Hepatocyte (in vitro differentiated cells): ENCODE results near the gene GSX2. TPM values are rescaled to one million over a fixed set of nuclear protein-coding genes. Genes with fewer than 3 reads are reported as not detected.
A peak's percentile ranks its signal among the peaks of the same experiment; 100 is the strongest.
"Not testable (repeated sequence)": the region's sequence is repeated elsewhere in the genome, so short reads cannot be mapped to it uniquely, and the experiment has no call there.

Experiments
- DNase-seq: peaks from one replicate; pipeline ENCODE4 v3.0.0-alpha.2; 2016; ENCODE audit warnings: low spot score
- H2AFZ ChIP-seq: fragments of 200-600 bp; sonication (generic); 2 replicates; pipeline ENCODE4 v1.6.0; 2016; ENCODE audit warnings: antibody characterized with exemption, mild to moderate bottlenecking
- H3K27ac ChIP-seq: fragments of 200-600 bp; sonication (generic); 2 replicates; pipeline ENCODE4 v1.5.1; 2016; ENCODE audit warnings: mild to moderate bottlenecking
- H3K27me3 ChIP-seq: fragments of 200-600 bp; sonication (generic); 2 replicates; pipeline ENCODE4 v1.6.1; 2016
- H3K36me3 ChIP-seq: fragments of 200-600 bp; sonication (generic); replicated peaks from 2 replicates; pipeline ENCODE4 v1.5.1; 2016; ENCODE audit warnings: low read depth; ENCODE audit not compliant: insufficient read depth
- H3K4me1 ChIP-seq: fragments of 200-600 bp; sonication (generic); 2 replicates; pipeline ENCODE4 v1.5.1; 2016; ENCODE audit warnings: mild to moderate bottlenecking, moderate library complexity; ENCODE audit not compliant: insufficient read depth
- H3K4me2 ChIP-seq: fragments of 200-600 bp; sonication (generic); 2 replicates; pipeline ENCODE4 v1.6.0; 2016
- H3K4me3 ChIP-seq: fragments of 200-600 bp; sonication (generic); 2 replicates; pipeline ENCODE4 v1.5.1; 2016; ENCODE audit warnings: mild to moderate bottlenecking
- H3K79me2 ChIP-seq: fragments of 200-600 bp; sonication (generic); 2 replicates; pipeline ENCODE4 v1.6.0; 2017; ENCODE audit warnings: mild to moderate bottlenecking
- H3K9me2 ChIP-seq: fragments of 200-600 bp; sonication (generic); replicated peaks from 2 replicates; pipeline ENCODE4 v1.6.0; 2017; ENCODE audit warnings: mild to moderate bottlenecking; ENCODE audit not compliant: insufficient read depth
- H3K9me3 ChIP-seq: fragments of 200-600 bp; sonication (generic); 2 replicates; pipeline ENCODE4 v1.5.1; 2016; ENCODE audit warnings: low read depth, mild to moderate bottlenecking
- H4K20me1 ChIP-seq: fragments of 200-600 bp; sonication (generic); 2 replicates; pipeline ENCODE4 v1.6.0; 2016; ENCODE audit warnings: mild to moderate bottlenecking; ENCODE audit not compliant: insufficient read depth, poor library complexity, severe bottlenecking
- EZH2 ChIP-seq: fragments of 200-600 bp; sonication (generic); IDR thresholded peaks from 2 replicates; pipeline ENCODE4 v1.6.1; 2016; ENCODE audit warnings: antibody characterized with exemption, mild to moderate bottlenecking, borderline replicate concordance
- EZH2phosphoT487 ChIP-seq: fragments of 200-600 bp; sonication (generic); IDR thresholded peaks from one replicate; pipeline ENCODE4 v1.6.1; 2018; ENCODE audit warnings: antibody characterized with exemption, mild to moderate bottlenecking, low read depth, moderate library complexity; ENCODE audit not compliant: unreplicated experiment, severe bottlenecking
- WGBS: methylation state at CpG from one replicate; pipeline ENCODE4 v1.1.6; 2016; ENCODE audit warnings: low lambda C conversion rate; ENCODE audit errors: missing lambda C conversion rate; 5-methylcytosine and 5-hydroxymethylcytosine counted together
- polyA plus RNA-seq: library from polyadenylated mRNA; unstranded; fragments of >200 nt; fragmentation: Nextera tagmentation; extraction: Ambion mirVana; gene quantifications from 2 replicates; pipeline ENCODE4 v1.2.1, GENCODE V29; 2016
- total RNA-seq: library from RNA; depleted of rRNA; stranded (reverse); fragments of >200 nt; gene quantifications from 2 replicates; pipeline ENCODE4 v1.2.3, GENCODE V29; 2014
- TF ChIP-seq, protein P1 (sequence below): fragments of 200-600 bp; sonication (generic); IDR thresholded peaks from 2 replicates; pipeline ENCODE4 v1.5.1; 2016; ENCODE audit warnings: antibody characterized with exemption, mild to moderate bottlenecking; ENCODE audit not compliant: poor library complexity

The GSX2 gene
- total and polyA plus RNA-seq, 2 experiments from 2014 or later = not detected

GRCh38 chr4:54107951-54108748, 8.2 kb downstream of the GSX2 start:
- 9% methylated on average over 22 of the region's 22 CpGs for WGBS
- Histone ChIP-seq H3K4me1 (peaks cover 10% of the 10 kb centered on the region), H3K27ac (no peak overlapping the region), H3K27me3 (peaks cover 98% of the 10 kb centered on the region), H4K20me1 (no peaks in the 10 kb centered on the region), H2AFZ (no peak overlapping the region), H3K79me2 (no peaks in the 10 kb centered on the region), H3K36me3 (no peaks in the 10 kb centered on the region), H3K9me3 (no peaks in the 10 kb centered on the region), H3K4me2 (peak overlapping the region; percentile 76), H3K9me2 (no peaks in the 10 kb centered on the region), H3K4me3 (no peak overlapping the region)
- no peak for DNase-seq
- TF ChIP-seq EZH2phosphoT487 = no peak
- TF ChIP-seq, protein P1, sequence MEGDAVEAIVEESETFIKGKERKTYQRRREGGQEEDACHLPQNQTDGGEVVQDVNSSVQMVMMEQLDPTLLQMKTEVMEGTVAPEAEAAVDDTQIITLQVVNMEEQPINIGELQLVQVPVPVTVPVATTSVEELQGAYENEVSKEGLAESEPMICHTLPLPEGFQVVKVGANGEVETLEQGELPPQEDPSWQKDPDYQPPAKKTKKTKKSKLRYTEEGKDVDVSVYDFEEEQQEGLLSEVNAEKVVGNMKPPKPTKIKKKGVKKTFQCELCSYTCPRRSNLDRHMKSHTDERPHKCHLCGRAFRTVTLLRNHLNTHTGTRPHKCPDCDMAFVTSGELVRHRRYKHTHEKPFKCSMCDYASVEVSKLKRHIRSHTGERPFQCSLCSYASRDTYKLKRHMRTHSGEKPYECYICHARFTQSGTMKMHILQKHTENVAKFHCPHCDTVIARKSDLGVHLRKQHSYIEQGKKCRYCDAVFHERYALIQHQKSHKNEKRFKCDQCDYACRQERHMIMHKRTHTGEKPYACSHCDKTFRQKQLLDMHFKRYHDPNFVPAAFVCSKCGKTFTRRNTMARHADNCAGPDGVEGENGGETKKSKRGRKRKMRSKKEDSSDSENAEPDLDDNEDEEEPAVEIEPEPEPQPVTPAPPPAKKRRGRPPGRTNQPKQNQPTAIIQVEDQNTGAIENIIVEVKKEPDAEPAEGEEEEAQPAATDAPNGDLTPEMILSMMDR = no peak
- no peak for TF ChIP-seq EZH2

GRCh38 chr4:54109241-54110018, 9.5 kb downstream of the GSX2 start:
- H4K20me1 ChIP-seq = no peaks in the 10 kb centered on the region

DNA sequence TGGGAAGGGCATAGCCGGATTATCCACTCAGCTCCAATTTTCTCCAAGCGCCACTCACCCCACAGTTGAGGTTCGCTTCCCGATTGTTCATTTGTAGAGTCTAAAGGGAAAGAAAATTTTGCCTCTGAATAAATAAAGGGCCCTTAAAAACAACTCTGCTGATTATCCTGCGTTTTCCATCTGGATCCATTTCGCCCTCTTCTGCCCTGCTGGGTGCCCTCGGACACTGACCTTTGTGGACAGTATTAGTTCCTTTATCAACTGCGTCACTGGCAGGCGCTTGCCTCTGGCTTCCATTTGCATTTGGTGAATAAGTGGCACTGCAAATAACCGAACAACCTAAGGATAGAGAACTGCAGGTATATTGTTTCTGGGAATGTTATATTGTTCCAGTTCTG, 10.1 kb downstream of the GSX2 start:
- Histone ChIP-seq H3K4me3 (no peak overlapping the region), H3K79me2 (no peaks in the 10 kb centered on the region), H3K36me3 (no peaks in the 10 kb centered on the region), H3K9me3 (no peaks in the 10 kb centered on the region), H3K4me1 (peaks cover 10% of the 10 kb centered on the region), H3K9me2 (no peaks in the 10 kb centered on the region), H3K4me2 (peak overlapping the region; percentile 76), H4K20me1 (no peaks in the 10 kb centered on the region), H3K27me3 (peaks cover 80% of the 10 kb centered on the region), H3K27ac (no peak overlapping the region), H2AFZ (peak overlapping the region; percentile 26)
- 16% methylated on average over 10 of the region's 10 CpGs for WGBS
- DNase-seq = no peak
- TF ChIP-seq EZH2phosphoT487 (no peak), EZH2 (no peak)
- TF ChIP-seq, protein P1 = no peak

More at GRCh38 chr4:54109241-54110018, 9.5 kb downstream of the GSX2 start:
- no peaks in the 10 kb centered on the region for H3K79me2 ChIP-seq
- whole genome bisulfite sequencing = 11% methylated on average over 51 of the region's 51 CpGs
- H3K36me3 ChIP-seq = no peaks in the 10 kb centered on the region
- TF ChIP-seq EZH2 = peak; percentile 54
- TF ChIP-seq, protein P1 = no peak
- H3K4me2 ChIP-seq = peak overlapping the region; percentile 76
- peaks cover 10% of the 10 kb centered on the region for H3K4me1 ChIP-seq
- no peak for DNase-seq
- H2AFZ ChIP-seq = peak overlapping the region; percentile 26
- no peak overlapping the region for H3K27ac ChIP-seq
- peaks cover 86% of the 10 kb centered on the region for H3K27me3 ChIP-seq
- no peaks in the 10 kb centered on the region for H3K9me3 ChIP-seq
- H3K4me3 ChIP-seq = no peak overlapping the region
- H3K9me2 ChIP-seq = no peaks in the 10 kb centered on the region

DNA sequence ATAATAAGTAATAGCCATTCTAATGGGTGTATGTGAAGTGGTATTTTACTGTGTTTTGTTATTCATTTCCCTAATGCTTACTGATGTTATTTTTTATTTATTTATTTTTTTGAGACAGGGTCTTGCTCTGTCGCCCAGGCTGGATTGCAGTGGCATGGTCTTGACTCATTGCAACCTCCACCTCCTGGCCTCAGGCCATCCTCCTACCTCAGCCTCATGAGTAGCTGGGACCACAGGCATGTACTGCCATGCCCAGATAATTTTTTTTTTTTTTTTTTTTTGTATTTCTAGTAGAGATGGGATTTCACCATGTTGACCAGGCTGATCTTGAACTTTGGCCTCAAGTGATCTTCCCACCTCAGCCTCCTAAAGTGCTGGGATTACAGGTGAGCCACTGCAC, 13.2 kb downstream of the GSX2 start:
- H3K79me2 ChIP-seq = not testable (repeated sequence)
- 94% methylated on average over 1 of the region's 1 CpG for WGBS

GRCh38 chr4:54116246-54116645, 16.3 kb downstream of the GSX2 start:
- H3K4me1 ChIP-seq, H3K36me3 ChIP-seq, H3K4me2 ChIP-seq, H2AFZ ChIP-seq, DNase-seq, H3K27ac ChIP-seq, H3K9me3 ChIP-seq, H4K20me1 ChIP-seq, H3K79me2 ChIP-seq, H3K9me2 ChIP-seq, H3K4me3 ChIP-seq: not testable (repeated sequence)
- WGBS = 74% methylated on average over 6 of the region's 6 CpGs
- H3K27me3 ChIP-seq = peaks cover 17% of the 10 kb centered on the region

More for the DNA sequence above, 13.2 kb downstream of the GSX2 start:
- not testable (repeated sequence) for H3K4me1 ChIP-seq, H2AFZ ChIP-seq, H3K4me3 ChIP-seq, H3K9me3 ChIP-seq, H3K9me2 ChIP-seq, H3K4me2 ChIP-seq, H3K27ac ChIP-seq, H4K20me1 ChIP-seq, H3K36me3 ChIP-seq, DNase-seq
- H3K27me3 ChIP-seq = peaks cover 48% of the 10 kb centered on the region
